ENCODE data around the gene METAP1. TPM values are rescaled to one million over a fixed set of nuclear protein-coding genes. Genes with fewer than 3 reads are reported as not detected.
A peak's percentile ranks its signal among the peaks of the same experiment; 100 is the strongest.
"Not testable (repeated sequence)": the region's sequence is repeated elsewhere in the genome, so short reads cannot be mapped to it uniquely, and the experiment has no call there.

The METAP1 gene
- total RNA-seq, 1 donor from 2014 or later, result 20.3 TPM

DNA sequence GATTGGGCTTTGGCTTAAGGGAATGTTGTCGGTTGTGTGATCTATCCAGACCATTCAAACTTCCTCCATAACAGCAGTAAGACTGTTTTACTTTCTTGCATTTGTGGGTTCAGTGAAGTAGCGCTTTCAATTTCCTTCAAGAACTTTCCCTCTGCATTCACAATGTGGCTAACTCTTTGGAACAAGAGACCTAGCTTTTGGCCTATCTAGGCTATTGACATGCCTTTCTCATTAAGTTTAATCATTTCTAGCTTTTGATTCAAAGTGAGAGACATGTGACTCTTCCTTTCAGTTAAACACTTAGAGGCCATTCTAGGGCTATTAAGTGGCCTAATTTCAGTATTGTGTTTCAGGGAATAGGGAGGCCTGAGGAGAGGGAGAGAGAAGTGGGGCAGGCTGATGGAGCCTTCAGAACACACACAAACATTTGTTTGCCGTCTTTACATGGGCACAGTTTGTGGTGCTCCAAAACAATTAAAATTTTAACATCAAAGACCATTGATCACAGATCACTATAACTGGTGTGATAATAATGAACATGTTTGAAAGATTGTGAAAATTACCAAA, 59.0 kb downstream of the METAP1 start:
- no peak for DNase-seq (ENCODE audit: low read depth in 2 of 2)

DNA sequence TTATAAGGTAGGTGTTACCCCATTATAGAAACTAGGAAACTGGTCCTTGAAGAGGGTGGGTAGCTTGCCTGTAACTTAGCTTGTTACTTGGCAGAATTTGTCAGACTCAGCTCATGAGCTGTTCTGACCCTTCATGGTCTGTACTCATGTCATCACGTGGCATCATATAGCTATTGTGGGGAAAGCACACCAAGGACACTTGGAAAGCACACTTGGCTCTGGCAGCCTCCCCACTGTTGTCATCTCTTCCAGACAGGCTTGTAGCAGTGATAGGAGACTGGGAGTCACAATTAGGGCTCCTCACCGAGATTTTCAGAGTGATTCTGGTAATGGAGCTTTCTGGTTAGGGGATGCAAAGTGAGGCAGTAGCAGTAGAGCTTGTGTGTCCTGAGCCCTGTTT, 62.7 kb downstream of the METAP1 start:
- DNase-seq (ENCODE audit: low read depth in 2 of 2), result no peak

DNA sequence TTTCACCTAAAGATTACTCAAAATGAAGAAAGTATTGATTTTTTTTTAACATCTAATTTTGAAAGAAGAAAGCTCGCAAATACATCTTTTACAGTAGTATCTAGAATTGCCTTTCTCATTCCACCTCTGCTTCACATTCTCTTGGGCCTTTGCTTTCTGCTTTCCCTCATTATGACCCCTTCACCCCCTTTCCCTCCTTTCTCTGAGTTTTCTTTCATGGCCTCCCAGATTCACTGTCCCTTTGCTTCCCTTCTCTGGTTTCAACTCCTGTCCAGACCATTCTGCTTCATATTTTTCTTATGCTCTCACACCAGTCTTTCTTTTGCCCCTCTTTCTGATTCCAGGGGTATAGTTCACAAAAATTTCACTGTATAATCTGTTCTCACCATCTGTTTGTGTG, 64.0 kb downstream of the METAP1 start:
- DNase-seq (ENCODE audit: low read depth in 2 of 2), result no peak

- DNase-seq (ENCODE audit: low read depth in 2 of 2), result no peak
These were observed 65.7 kb downstream of the METAP1 start for GRCh38 chr4:99061048-99061700.

- DNase-seq (ENCODE audit: low read depth in 2 of 2), result no peak
These were observed 66.6 kb downstream of the METAP1 start for GRCh38 chr4:99062120-99062519.

GRCh38 chr4:99065521-99065920, 70.0 kb downstream of the METAP1 start:
- DNase-seq (ENCODE audit: low read depth in 2 of 2), result not testable (repeated sequence)

DNA sequence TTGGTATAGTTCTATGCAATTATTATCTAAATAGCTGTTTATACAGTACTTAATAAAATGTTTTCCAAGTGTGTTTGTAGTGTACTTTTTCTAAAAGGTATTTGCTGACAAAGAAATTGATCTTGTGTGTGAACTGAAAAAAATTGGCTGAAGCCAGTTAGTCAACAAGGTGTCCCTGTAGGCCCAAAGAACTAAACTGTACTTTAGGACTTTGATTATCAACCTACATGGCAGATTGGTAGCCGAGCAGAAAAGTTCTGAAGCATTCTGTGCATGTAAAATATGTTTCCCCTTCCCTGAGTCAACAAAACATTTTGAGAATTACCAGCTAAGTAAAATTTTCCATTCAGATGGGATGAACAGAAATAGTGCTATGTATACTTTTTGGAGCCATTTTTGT, 72.1 kb downstream of the METAP1 start:
- no peak for DNase-seq (ENCODE audit: low read depth in 2 of 2)

DNA sequence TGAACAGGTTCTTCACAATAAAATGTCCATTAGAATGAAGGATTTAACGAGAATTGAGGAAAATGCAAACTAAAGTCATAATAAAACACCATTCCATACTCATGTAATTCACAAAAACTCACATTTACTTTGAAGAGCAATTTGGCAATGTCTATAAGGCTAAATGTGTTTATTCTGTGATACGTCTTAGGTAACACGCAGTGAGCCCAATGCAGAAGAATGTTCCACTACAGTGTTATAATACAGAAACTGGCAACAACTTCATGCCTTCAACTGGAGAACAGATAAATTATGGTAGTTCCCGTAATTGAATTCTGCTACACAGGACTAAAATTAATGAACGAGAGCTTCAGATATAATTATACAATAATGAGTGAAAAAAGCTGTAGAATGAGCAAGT, 75.6 kb downstream of the METAP1 start:
- DNase-seq (ENCODE audit: low read depth in 2 of 2), result no peak

DNA sequence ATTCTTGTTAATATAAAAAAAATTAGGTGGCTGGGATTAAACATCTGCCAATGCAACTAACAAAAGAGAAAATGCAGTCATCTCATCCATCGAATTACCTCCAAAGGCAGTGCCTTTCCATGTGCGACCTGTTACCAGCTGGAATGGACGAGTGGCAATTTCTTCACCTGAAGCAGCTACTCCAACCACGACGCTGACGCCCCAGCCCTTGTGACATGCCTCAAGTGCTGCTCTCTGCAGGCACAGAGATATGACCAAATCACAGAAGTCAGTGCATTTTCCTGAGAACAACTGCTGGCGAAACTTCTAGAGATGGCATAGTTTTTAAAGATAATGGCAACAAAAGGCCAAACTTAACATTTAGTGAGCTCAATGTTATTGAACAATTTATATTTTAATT, 79.3 kb downstream of the METAP1 start:
- no peak for DNase-seq (ENCODE audit: low read depth in 2 of 2)

DNA sequence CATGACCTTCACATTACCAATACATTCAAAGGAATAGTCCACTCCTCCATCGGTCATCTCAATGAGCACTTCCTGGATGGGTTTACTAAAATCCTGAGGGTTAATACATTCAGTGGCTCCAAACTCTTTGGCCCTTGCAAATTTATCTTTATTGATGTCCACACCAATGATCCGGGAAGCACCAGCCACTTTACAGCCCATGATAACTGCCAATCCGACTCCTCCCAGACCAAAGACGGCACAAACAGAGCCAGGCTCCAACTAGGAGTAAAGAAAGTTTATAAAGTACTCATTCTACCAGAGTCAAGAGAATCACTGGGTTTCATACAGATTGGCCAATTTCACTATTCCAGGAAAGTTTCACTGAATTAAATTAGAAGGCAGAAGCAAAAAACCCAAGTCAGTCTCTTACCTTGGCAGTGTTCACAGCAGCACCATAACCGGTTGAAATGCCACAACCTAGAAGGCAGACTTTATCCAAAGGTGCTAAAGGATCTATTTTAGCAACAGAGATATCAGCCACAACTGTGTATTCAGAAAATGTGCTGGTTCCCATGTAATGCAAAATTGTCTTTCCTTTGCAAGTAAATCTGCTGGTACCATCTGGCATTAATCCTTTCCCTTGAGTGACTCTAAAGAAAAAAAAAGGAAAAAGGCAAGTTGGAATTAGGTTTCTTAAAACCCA, 80.9 kb downstream of the METAP1 start:
- no peak for DNase-seq (ENCODE audit: low read depth in 2 of 2)

- no peak for DNase-seq (ENCODE audit: low read depth in 2 of 2)
These were observed 81.7 kb downstream of the METAP1 start for GRCh38 chr4:99077177-99077576.

GRCh38 chr4:99078336-99078735, 82.8 kb downstream of the METAP1 start:
- no peak for DNase-seq (ENCODE audit: low read depth in 2 of 2)

GRCh38 chr4:99078931-99079624, 83.6 kb downstream of the METAP1 start:
- DNase-seq (ENCODE audit: low read depth in 2 of 2), result no peak

GRCh38 chr4:99079625-99080295, 84.2 kb downstream of the METAP1 start:
- DNase-seq (ENCODE audit: low read depth in 2 of 2), result no peak

DNA sequence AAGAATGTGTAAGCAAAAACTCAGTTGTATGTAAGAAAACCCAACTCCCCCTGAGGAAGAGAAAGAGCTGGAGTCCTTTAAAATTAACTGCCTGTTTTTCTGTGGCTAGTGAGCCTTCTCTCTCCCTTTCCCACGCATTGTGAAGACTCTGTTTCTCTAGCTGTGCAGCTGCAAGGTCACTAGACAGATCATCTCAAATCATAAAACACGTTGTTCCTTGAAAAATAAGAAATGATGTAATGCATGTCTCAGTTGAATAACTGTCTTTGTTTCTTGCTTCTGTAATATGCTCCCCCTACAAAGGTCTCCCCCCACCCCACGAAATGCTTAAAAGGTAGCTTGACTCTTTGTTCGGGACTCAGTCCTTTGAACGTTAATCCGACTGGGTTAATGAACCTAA, 85.3 kb downstream of the METAP1 start:
- DNase-seq (ENCODE audit: low read depth in 2 of 2), result not testable (repeated sequence)

DNA sequence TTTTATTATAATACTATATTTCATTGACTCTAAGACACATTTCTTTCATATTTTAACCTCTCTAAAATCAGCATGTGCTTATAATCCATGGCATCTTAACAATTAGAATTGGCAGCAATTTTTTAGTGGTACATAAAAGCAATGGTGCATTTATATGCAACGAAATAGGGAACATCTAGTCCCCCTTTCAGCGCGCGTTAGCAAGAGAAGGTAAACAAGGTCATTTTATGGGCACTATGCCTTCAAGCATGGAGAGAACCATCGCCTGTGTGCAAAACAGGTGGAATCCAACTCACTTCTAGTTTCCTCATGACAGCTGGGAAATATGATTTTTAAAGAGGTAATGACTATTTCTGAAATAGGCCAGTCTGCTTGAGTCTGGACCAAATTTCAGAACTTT, 86.7 kb downstream of the METAP1 start:
- DNase-seq (ENCODE audit: low read depth in 2 of 2), result no peak

DNA sequence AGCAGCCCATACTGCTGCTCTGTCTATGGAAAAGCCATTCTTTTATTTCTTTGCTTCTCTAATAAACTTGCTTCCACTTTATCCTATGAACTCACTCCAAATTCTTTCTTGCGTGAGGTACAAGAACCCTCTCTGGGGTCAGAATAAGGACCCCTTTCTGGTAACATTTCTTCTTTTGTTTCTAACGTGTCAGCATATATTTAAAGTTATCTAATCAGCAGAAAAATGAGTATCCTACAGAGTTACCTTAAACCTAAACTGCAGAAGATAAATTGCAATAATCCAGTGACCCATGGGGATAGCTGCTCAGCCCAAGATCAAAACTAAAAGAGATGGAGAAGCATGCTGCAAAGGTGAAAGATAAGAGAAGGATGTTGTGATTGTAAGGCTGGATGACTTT, 89.1 kb downstream of the METAP1 start:
- no peak for DNase-seq (ENCODE audit: low read depth in 2 of 2)

- peak in 1 of 2 donors; percentile 57 for DNase-seq (ENCODE audit: low read depth in 2 of 2)
These were observed 92.5 kb downstream of the METAP1 start for GRCh38 chr4:99088023-99088449.

- peak; percentile 14 to 72 for DNase-seq (ENCODE audit: low read depth in 2 of 2)
These were observed 93.2 kb downstream of the METAP1 start, which contains the start of gene ADH5 for GRCh38 chr4:99088481-99089365. TSS of gene ADH5 (minus strand) at chr4:99088788. CDS start at chr4:99088700, 88 bp downstream.

GRCh38 chr4:99090481-99091215, 95.1 kb downstream of the METAP1 start:
- no peak for DNase-seq (ENCODE audit: low read depth in 2 of 2)
